Osteoblast (primary cell): Measurements from ENCODE around the gene HIRA. TPM values are rescaled to one million over a fixed set of nuclear protein-coding genes. Genes with fewer than 3 reads are reported as not detected.

ENCODE experiments used
- small RNA-seq: library from RNA; depleted of rRNA; stranded (forward); fragments of <200 nt; gene quantifications from one replicate; pipeline ENCODE3, GENCODE V24; 2012
- total RNA-seq: library from RNA; depleted of rRNA; stranded (reverse); fragments of >200 nt; gene quantifications from 2 replicates; pipeline ENCODE4 v1.2.3, GENCODE V29; 2012

The HIRA gene
- total RNA-seq, 1 donor = 22.1 TPM

Small RNA genes within 50 kb of the gene (small RNA-seq; reads per million reads assigned to genes)
- not detected for gene RN7SL168P

Other genes starting within 250 kb of the HIRA start
- 28.6 and 29.7 TPM in 2 replicates for gene CLTCL1, start 140.0 kb downstream of the HIRA start, total RNA-seq
- 34.4 and 35.1 TPM in 2 replicates for gene MRPL40, start 812 bp upstream of the HIRA start, total RNA-seq
- 14.8 and 15.0 TPM in 2 replicates for gene C22orf39, start 16.0 kb upstream of the HIRA start, total RNA-seq
- gene UFD1, start 47.5 kb upstream of the HIRA start, total RNA-seq = 53.9 and 56.8 TPM in 2 replicates
- gene CDC45, start 48.2 kb upstream of the HIRA start, total RNA-seq = 0.72 and 1.5 TPM in 2 replicates
- gene CLDN5, start 92.7 kb upstream of the HIRA start, total RNA-seq = not detected in 2 replicates